ENCODE data around the gene SSBP2. TPM values are rescaled to one million over a fixed set of nuclear protein-coding genes. Genes with fewer than 3 reads are reported as not detected.

SSBP2 gene
- total RNA-seq, 2 experiments from 2014 or later, result 13.0 to 14.2 TPM

GRCh38 chr5:81763294-81763928 is 12.5 kb upstream of the SSBP2 start:
- H3K27ac Mint-ChIP-seq, result no peak overlapping the region
- POLR2A ChIA-PET, result no interaction called here
- intact Hi-C loops (cut with micrococcal nuclease), result no loop called here
- H3K4me1 Mint-ChIP-seq (ENCODE audit: low read depth), result peaks cover 18% of the 10 kb centered on the region
- H3K4me3 Mint-ChIP-seq, result no peak overlapping the region
- CTCF ChIA-PET, result interaction anchor here (0.6 kb wide), 1 partner anchor 71 kb away, joined by 3 read pairs; no protein-coding TSS in a partner anchor
- DNase-seq, result no peak
- no peaks in the 10 kb centered on the region for H3K27me3 Mint-ChIP-seq
- no peaks in the 10 kb centered on the region for H3K36me3 Mint-ChIP-seq
- no peaks in the 10 kb centered on the region for H3K9me3 Mint-ChIP-seq

GRCh38 chr5:81762853-81763252 is 12.0 kb upstream of the SSBP2 start:
- H3K27me3 Mint-ChIP-seq, result no peaks in the 10 kb centered on the region
- no peak overlapping the region for H3K27ac Mint-ChIP-seq
- H3K9me3 Mint-ChIP-seq, result no peaks in the 10 kb centered on the region
- H3K4me3 Mint-ChIP-seq, result no peak overlapping the region
- no peaks in the 10 kb centered on the region for H3K36me3 Mint-ChIP-seq
- intact Hi-C loops (cut with micrococcal nuclease), result no loop called here
- POLR2A ChIA-PET, result no interaction called here
- H3K4me1 Mint-ChIP-seq (ENCODE audit: low read depth), result peaks cover 18% of the 10 kb centered on the region
- DNase-seq, result no peak
- CTCF ChIA-PET, result interaction anchor here (1.5 kb wide), 1 partner anchor 9 kb away, joined by 3 read pairs; no protein-coding TSS in a partner anchor

- ChIA-PET POLR2A (no interaction called here), CTCF (interaction anchor here (1.5 kb wide), 1 partner anchor 10 kb away, joined by 3 read pairs; no protein-coding TSS in a partner anchor)
Observed at GRCh38 chr5:81762401-81762800, 11.5 kb upstream of the SSBP2 start.

GRCh38 chr5:81761970-81762369 is 11.1 kb upstream of the SSBP2 start:
- Mint-ChIP-seq H3K27me3 (no peaks in the 10 kb centered on the region), H3K4me1 (ENCODE audit: low read depth) (peaks cover 18% of the 10 kb centered on the region), H3K36me3 (no peaks in the 10 kb centered on the region), H3K27ac (no peak overlapping the region), H3K4me3 (no peak overlapping the region), H3K9me3 (no peaks in the 10 kb centered on the region)
- POLR2A ChIA-PET, result interaction anchor here (0.8 kb wide), 1 partner anchor 11 kb away, joined by 5 read pairs; the partner anchor contains the start of gene SSBP2
- CTCF ChIA-PET, result interaction anchor here (1.5 kb wide), 1 partner anchor 10 kb away, joined by 3 read pairs; no protein-coding TSS in a partner anchor
- intact Hi-C loops (cut with micrococcal nuclease), result no loop called here
- no peak for DNase-seq

More at GRCh38 chr5:81762401-81762800, 11.5 kb upstream of the SSBP2 start:
- Mint-ChIP-seq H3K9me3 (no peaks in the 10 kb centered on the region), H3K4me1 (ENCODE audit: low read depth) (peaks cover 18% of the 10 kb centered on the region), H3K4me3 (no peak overlapping the region), H3K36me3 (no peaks in the 10 kb centered on the region), H3K27ac (no peak overlapping the region), H3K27me3 (no peaks in the 10 kb centered on the region)
- no peak for DNase-seq
- intact Hi-C loops (cut with micrococcal nuclease), result no loop called here

- Mint-ChIP-seq H3K4me1 (ENCODE audit: low read depth) (peaks cover 18% of the 10 kb centered on the region), H3K9me3 (no peaks in the 10 kb centered on the region), H3K36me3 (no peaks in the 10 kb centered on the region), H3K27ac (no peak overlapping the region), H3K27me3 (no peaks in the 10 kb centered on the region), H3K4me3 (no peak overlapping the region)
- intact Hi-C loops (cut with micrococcal nuclease), result no loop called here
- ChIA-PET CTCF (no interaction called here), POLR2A (interaction anchor here (0.8 kb wide), 1 partner anchor 10 kb away, joined by 5 read pairs; the partner anchor contains the start of gene SSBP2)
- no peak for DNase-seq
Observed at GRCh38 chr5:81761270-81761669, 10.4 kb upstream of the SSBP2 start.

- H3K27me3 Mint-ChIP-seq, result no peaks in the 10 kb centered on the region
- DNase-seq, result no peak
- CTCF ChIA-PET, result no interaction called here
- peaks cover 18% of the 10 kb centered on the region for H3K4me1 Mint-ChIP-seq (ENCODE audit: low read depth)
- no peak overlapping the region for H3K4me3 Mint-ChIP-seq
- H3K9me3 Mint-ChIP-seq, result no peaks in the 10 kb centered on the region
- intact Hi-C loops (cut with micrococcal nuclease), result no loop called here
- POLR2A ChIA-PET, result no interaction called here
- H3K36me3 Mint-ChIP-seq, result no peaks in the 10 kb centered on the region
- no peak overlapping the region for H3K27ac Mint-ChIP-seq
Observed at GRCh38 chr5:81760521-81760920, 9.6 kb upstream of the SSBP2 start.

- Mint-ChIP-seq H3K4me1 (ENCODE audit: low read depth) (peaks cover 18% of the 10 kb centered on the region), H3K36me3 (no peaks in the 10 kb centered on the region), H3K27me3 (no peaks in the 10 kb centered on the region), H3K9me3 (no peaks in the 10 kb centered on the region), H3K27ac (no peak overlapping the region), H3K4me3 (no peak overlapping the region)
- CTCF ChIA-PET, result no interaction called here
- intact Hi-C loops (cut with micrococcal nuclease), result no loop called here
- DNase-seq, result no peak
- POLR2A ChIA-PET, result no interaction called here
Observed at GRCh38 chr5:81759632-81760005, 8.7 kb upstream of the SSBP2 start.

- Mint-ChIP-seq H3K27ac (no peak overlapping the region), H3K9me3 (no peaks in the 10 kb centered on the region), H3K4me3 (no peak overlapping the region), H3K4me1 (ENCODE audit: low read depth) (peaks cover 18% of the 10 kb centered on the region), H3K27me3 (no peaks in the 10 kb centered on the region), H3K36me3 (no peaks in the 10 kb centered on the region)
- intact Hi-C loops (cut with micrococcal nuclease), result no loop called here
- DNase-seq, result no peak
- CTCF ChIA-PET, result no interaction called here
- POLR2A ChIA-PET, result no interaction called here
Observed at GRCh38 chr5:81757404-81757803, 6.5 kb upstream of the SSBP2 start.

- Mint-ChIP-seq H3K27me3 (no peaks in the 10 kb centered on the region), H3K9me3 (no peaks in the 10 kb centered on the region), H3K36me3 (no peaks in the 10 kb centered on the region), H3K4me3 (no peak overlapping the region), H3K4me1 (ENCODE audit: low read depth) (peaks cover 16% of the 10 kb centered on the region), H3K27ac (no peak overlapping the region)
- ChIA-PET CTCF (no interaction called here), POLR2A (no interaction called here)
- intact Hi-C loops (cut with micrococcal nuclease), result no loop called here
- DNase-seq, result no peak
Observed at GRCh38 chr5:81756016-81756415, 5.1 kb upstream of the SSBP2 start.

- H3K36me3 Mint-ChIP-seq, result peaks cover 3% of the 10 kb centered on the region
- POLR2A ChIA-PET, result no interaction called here
- H3K4me1 Mint-ChIP-seq (ENCODE audit: low read depth), result peaks cover 11% of the 10 kb centered on the region
- H3K4me3 Mint-ChIP-seq, result no peak overlapping the region
- DNase-seq, result no peak
- CTCF ChIA-PET, result interaction anchor here (0.7 kb wide), 1 partner anchor 248 kb away, joined by 3 read pairs; no protein-coding TSS in a partner anchor
- H3K9me3 Mint-ChIP-seq, result no peaks in the 10 kb centered on the region
- no peak overlapping the region for H3K27ac Mint-ChIP-seq
- H3K27me3 Mint-ChIP-seq, result no peaks in the 10 kb centered on the region
- intact Hi-C loops (cut with micrococcal nuclease), result no loop called here
Observed at GRCh38 chr5:81755320-81755719, 4.4 kb upstream of the SSBP2 start.

GRCh38 chr5:81754621-81755020 is 3.7 kb upstream of the SSBP2 start:
- no peak overlapping the region for H3K27ac Mint-ChIP-seq
- POLR2A ChIA-PET, result no interaction called here
- intact Hi-C loops (cut with micrococcal nuclease), result loop anchor here (5.0 kb wide), 1 partner anchor 603 kb away; no protein-coding TSS in a partner anchor

GRCh38 chr5:81753429-81753828 is 2.5 kb upstream of the SSBP2 start:
- Mint-ChIP-seq H3K27me3 (no peaks in the 10 kb centered on the region), H3K27ac (no peak overlapping the region), H3K4me1 (ENCODE audit: low read depth) (peaks cover 18% of the 10 kb centered on the region), H3K4me3 (no peak overlapping the region), H3K9me3 (no peaks in the 10 kb centered on the region), H3K36me3 (peaks cover 3% of the 10 kb centered on the region)
- intact Hi-C loops (cut with micrococcal nuclease), result loop anchor here (5.0 kb wide), 1 partner anchor 604 kb away; no protein-coding TSS in a partner anchor
- CTCF ChIA-PET, result no interaction called here
- POLR2A ChIA-PET, result no interaction called here
- DNase-seq, result no peak

More at GRCh38 chr5:81754621-81755020, 3.7 kb upstream of the SSBP2 start:
- Mint-ChIP-seq H3K4me3 (no peak overlapping the region), H3K27me3 (no peaks in the 10 kb centered on the region), H3K36me3 (peaks cover 3% of the 10 kb centered on the region), H3K9me3 (no peaks in the 10 kb centered on the region), H3K4me1 (ENCODE audit: low read depth) (peaks cover 9% of the 10 kb centered on the region)
- CTCF ChIA-PET, result interaction anchor here (0.7 kb wide), 1 partner anchor 247 kb away, joined by 3 read pairs; no protein-coding TSS in a partner anchor
- DNase-seq, result no peak

- no peaks in the 10 kb centered on the region for H3K9me3 Mint-ChIP-seq
- POLR2A ChIA-PET, result interaction anchor here (4.2 kb wide), 1 partner anchor 99 kb away, joined by 62 read pairs; no protein-coding TSS in a partner anchor
- H3K4me1 Mint-ChIP-seq (ENCODE audit: low read depth), result peaks cover 21% of the 10 kb centered on the region
- H3K4me3 Mint-ChIP-seq, result no peak overlapping the region
- no peak overlapping the region for H3K27ac Mint-ChIP-seq
- peaks cover 3% of the 10 kb centered on the region for H3K36me3 Mint-ChIP-seq
- no peak for DNase-seq
- H3K27me3 Mint-ChIP-seq, result no peaks in the 10 kb centered on the region
- CTCF ChIA-PET, result interaction anchor here (2.8 kb wide), 1 partner anchor 98 kb away, joined by 22 read pairs; no protein-coding TSS in a partner anchor
- intact Hi-C loops (cut with micrococcal nuclease), result loop anchor here (5.0 kb wide), 1 partner anchor 605 kb away; no protein-coding TSS in a partner anchor
Observed at GRCh38 chr5:81752644-81752963, 1.7 kb upstream of the SSBP2 start.
